GM21619 (cell line): Measurements from ENCODE around the gene LCE4A.

Source experiments
- ATAC-seq: cut with Tn5 transposase; IDR thresholded peaks from one replicate; pipeline ENCODE4 v1.9.1; 2021; ENCODE audit not compliant: unreplicated experiment

LCE4A gene

DNA sequence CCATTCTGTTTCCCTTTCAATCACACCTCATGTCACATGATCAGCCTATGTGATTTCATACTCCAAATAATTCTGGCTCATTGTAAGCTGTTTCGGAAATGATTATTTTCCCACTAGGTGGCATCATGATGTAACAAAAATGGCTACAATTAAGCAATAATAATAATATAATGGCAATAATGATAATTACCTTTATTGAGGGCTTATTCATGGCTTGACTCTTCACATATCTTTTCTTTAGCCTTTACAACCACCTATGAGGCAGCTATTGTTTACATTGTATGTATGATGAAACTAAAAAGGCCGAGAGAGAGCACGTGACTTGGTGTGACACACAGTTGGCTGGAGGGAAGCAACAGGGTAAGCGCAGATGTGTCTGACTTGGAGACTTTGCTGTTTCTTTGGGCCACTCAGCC is 37.3 kb downstream of the LCE4A start:
- no peak for ATAC-seq

DNA sequence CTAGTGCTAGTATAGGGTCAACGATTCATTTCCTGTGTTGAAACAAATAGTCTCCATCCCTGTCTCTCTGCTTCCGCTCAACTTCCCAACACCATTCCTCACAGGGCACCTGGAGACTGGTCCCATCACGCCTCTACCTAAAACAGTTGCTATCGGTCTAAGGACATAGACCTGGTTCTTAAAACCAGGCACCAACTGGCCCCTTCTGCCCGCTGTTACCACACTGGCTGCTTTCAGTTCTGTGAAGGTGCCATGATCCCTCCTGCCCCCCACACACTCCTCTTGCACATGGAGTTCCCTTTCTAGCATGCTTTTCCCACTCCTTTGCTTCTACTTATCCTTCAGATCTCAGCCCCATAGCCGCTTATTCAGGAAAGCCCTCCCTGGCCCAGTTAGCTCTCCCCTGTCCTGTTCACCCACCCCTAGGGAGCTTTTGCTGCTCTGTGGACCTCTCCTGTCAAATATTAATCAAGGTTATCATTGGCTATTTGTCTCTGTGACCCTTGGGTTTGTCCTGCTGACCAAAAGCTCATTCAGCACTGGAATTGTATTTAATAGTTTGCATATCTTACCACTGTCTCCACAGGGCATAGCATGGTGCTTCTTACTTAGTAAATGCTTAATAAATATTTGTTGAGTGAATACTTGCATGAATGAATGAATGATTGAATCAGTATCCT is 37.9 kb downstream of the LCE4A start:
- no peak for ATAC-seq

DNA sequence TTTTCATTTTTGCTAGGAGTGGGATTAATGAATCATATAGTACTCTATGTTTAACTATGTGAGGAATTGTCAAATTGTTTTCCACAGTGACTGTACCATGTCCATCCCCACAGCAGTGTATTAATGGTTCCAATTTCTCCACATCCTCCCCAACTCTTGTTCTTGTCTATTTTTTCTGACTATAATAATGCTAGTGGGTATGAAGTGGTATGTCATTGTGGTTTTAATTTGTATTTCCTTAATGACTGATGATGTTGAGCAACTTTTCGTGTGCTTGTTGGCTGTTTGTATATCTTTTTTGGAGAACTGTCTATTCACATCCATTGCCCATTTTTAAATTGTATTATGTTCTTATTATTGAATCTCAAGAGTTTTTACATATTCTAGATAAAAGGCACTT is 39.9 kb downstream of the LCE4A start:
- ATAC-seq = no peak

DNA sequence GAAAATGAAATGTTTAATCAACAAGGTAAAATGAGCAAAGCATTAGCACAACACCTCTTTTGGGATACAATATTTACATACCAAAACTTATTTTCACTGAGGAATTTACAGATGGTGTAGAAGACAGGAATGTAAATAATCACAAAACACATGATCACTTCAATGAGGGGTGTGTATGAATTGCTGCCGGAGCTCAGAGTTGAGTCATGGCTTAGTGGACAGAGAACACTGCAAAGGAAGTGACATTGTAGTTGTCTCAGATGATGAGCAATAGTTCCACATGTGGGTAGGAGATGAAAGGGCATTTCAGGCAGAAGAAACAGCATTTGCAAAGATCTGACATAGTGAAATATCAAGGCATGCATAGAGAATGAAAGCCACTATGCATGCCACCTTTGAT is 44.3 kb downstream of the LCE4A start:
- no peak for ATAC-seq

GRCh38 chr1:152753586-152753985 is 45.6 kb downstream of the LCE4A start:
- ATAC-seq = no peak

DNA sequence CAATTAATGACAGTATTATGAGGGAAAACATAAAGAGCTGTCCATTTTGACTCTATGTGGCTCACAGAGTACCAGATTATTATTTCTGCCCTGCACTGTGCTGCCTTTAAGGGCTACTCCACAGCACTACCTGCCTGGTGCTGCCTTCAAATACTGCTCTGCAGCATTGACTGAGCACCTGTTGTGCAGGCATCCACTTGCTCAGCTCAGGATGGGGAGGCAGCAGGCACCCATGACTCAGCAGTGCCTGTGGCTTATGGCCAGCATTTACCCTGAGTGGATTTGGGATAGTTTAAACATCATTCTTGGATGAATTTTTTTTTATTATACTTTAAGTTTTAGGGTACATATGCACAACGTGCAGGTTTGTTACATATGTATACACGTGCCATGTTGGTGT is 48.9 kb downstream of the LCE4A start:
- ATAC-seq = no peak

- no peak for ATAC-seq
Observed at GRCh38 chr1:152757747-152758146, 49.8 kb downstream of the LCE4A start, which contains the start of gene KPRP. TSS of gene KPRP (plus strand) at chr1:152758025. CDS start at chr1:152759589, 1,564 bp downstream.

GRCh38 chr1:152758636-152759035 is 50.7 kb downstream of the LCE4A start:
- no peak for ATAC-seq
